Fibroblast of skin of scalp (primary cell): Measurements from ENCODE around the gene PCSK4.

ENCODE experiments used
- DNase-seq: peaks from one replicate; pipeline ENCODE4 v3.0.0-alpha.2; 2013

The PCSK4 gene

DNA sequence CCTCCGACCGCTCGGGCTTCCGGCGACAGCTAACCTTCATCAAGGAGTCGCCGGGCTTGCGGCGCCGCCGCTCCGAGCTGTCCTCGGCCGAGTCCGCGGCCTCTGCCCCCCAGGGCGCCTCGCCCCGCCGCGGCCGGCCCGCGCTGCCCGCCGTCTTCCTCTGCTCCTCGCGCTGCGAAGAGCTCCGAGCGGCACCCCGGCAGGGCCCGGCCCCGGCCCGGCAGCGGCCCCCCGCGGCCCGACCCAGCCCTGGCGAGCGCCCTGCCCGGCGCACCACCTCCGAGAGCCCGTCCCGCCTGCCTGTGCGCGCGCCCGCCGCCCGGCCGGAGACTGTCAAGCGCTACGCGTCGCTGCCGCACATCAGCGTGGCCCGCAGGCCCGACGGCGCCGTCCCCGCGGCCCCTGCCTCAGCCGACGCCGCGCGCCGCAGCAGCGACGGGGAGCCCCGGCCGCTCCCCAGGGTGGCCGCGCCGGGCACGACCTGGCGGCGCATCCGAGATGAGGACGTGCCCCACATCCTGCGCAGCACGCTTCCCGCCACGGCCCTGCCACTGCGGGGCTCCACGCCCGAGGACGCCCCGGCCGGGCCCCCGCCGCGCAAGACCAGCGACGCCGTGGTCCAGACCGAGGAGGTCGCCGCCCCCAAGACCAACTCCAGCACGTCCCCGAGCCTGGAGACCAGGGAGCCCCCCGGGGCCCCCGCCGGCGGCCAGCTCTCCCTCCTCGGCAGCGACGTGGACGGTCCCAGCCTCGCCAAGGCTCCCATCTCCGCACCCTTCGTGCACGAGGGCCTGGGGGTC lies 20.7 kb downstream of the PCSK4 start:
- DNase-seq: no peak

- peak; percentile 51 for DNase-seq
These were observed 21.3 kb downstream of the PCSK4 start for GRCh38 chr19:1468821-1469254.

GRCh38 chr19:1468274-1468820 lies 21.8 kb downstream of the PCSK4 start:
- DNase-seq: no peak

GRCh38 chr19:1467490-1468273 lies 22.5 kb downstream of the PCSK4 start:
- no peak for DNase-seq

- no peak for DNase-seq
These were observed 23.0 kb downstream of the PCSK4 start for GRCh38 chr19:1467215-1467489.

- DNase-seq: no peak
These were observed 23.5 kb downstream of the PCSK4 start for GRCh38 chr19:1466461-1467214.

DNA sequence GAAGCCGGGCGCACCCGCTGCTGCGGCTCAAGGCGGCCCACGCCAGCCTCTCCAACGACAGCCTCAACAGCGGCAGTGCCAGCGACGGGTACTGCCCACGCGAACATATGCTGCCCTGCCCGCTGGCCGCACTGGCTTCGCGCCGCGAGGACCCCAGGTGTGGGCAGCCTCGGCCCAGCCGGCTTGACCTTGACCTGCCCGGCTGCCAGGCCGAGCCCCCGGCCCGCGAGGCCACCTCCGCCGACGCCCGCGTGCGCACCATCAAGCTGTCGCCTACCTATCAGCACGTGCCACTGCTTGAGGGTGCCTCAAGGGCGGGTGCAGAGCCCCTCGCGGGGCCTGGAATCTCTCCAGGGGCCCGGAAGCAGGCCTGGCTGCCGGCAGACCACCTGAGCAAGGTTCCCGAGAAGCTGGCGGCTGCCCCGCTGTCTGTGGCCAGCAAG lies 24.1 kb downstream of the PCSK4 start:
- DNase-seq: no peak

- peak; percentile 53 for DNase-seq
These were observed 24.7 kb downstream of the PCSK4 start for GRCh38 chr19:1465191-1466016.

- no peak for DNase-seq
These were observed 28.3 kb downstream of the PCSK4 start for GRCh38 chr19:1461862-1462261.

DNA sequence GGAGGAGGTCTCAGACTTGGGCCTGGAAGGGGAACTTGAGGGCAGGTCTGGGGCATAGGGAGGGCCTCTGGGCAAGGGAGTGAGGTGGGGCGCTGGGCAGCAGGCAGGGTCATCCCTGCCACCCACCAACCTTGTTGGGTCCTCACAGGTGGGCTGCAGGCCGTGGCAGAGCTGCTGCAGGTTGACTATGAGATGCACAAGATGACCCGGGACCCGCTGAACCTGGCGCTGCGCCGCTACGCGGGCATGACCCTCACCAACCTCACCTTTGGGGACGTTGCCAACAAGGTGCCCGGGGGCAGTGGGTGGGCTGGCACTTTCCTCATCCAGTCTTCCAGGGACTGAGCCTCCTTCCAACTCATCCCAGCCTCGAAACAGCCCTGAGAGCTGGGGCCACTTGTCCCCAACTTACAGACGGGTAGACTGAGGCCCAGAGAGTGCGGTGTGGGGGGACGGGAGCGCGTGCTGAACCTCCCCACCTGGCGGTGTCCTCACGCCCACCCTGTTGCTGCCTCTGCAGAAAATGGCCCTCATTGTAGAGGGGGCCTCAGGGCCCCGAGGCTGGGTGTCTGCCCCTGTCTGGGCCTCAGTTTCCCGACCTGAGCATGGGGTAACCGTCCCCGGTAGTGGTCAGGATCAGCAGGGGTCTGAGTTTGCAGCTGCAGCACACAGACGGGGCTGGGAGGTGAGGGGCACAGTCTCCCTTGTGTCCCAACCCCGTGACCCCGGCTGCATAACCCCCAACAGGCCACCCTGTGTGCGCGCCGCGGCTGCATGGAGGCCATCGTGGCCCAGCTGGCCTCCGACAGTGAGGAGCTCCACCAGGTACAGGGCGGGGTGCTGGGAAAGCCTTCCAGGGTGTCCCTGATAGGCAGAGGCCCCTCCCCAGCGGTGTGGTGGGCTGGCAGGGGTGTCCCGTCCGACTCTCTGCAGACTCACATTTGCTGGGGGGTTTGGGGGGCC lies 29.8 kb downstream of the PCSK4 start:
- DNase-seq: no peak

- no peak for DNase-seq
These were observed 30.7 kb downstream of the PCSK4 start for GRCh38 chr19:1459479-1459878.

GRCh38 chr19:1457892-1458291 lies 32.3 kb downstream of the PCSK4 start:
- DNase-seq: no peak

- DNase-seq: no peak
These were observed 33.0 kb downstream of the PCSK4 start for GRCh38 chr19:1457031-1457739.

DNA sequence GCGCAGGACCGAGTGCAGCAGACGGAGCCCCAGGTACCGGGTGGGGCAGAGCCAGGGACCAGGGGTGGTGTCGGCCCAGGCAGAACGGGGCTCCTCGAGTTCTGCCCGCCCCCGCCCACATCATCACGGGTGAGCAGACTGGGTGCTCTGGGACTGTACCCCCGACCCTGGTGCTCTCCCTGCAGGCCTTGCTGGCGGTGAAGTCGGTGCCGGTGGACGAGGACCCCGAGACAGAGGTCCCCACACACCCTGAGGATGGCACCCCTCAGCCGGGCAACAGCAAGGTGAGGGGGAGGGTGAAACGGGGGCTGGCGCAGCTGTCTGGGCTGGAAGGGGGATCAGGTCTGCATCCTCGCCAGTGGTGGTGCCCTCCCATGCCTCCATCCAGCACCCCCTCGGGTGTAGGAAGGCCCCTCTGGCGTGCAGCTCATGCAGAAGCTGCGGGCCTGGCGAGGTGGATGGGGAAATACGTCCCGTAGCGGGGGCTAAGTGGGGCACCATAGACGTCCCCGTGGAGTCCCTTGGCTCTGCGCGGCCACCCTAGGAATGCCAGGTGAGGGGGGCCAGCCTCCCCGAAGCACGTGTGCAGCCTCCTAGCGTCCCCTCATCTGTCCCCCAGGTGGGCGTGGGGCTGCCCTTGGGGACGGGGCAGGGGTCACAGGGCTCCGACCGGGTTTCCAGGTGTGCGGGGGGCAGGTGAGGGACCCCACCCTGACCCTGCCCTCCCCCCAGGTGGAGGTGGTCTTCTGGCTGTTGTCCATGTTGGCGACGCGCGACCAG lies 33.8 kb downstream of the PCSK4 start:
- DNase-seq: no peak

- peak; percentile 52 for DNase-seq
These were observed 34.6 kb downstream of the PCSK4 start for GRCh38 chr19:1455336-1456120.

- DNase-seq: no peak
These were observed 35.2 kb downstream of the PCSK4 start for GRCh38 chr19:1455002-1455335.

- DNase-seq: no peak
These were observed 36.4 kb downstream of the PCSK4 start for GRCh38 chr19:1453525-1454364.
